PC-3 (cell line): ENCODE results near the gene BTBD2. TPM values are rescaled to one million over a fixed set of nuclear protein-coding genes. Genes with fewer than 3 reads are reported as not detected.

Experiments
- ATAC-seq: fragments of 200-7000 bp; cut with Tn5 transposase; 2 replicates; pipeline ENCODE4 v1.9.1; 2020; ENCODE audit warnings: mild to moderate bottlenecking, moderate library complexity
- BruUV-seq: library from RNA; stranded (reverse); fragments of 400-500 nt; replicated peaks from 2 replicates; lab custom pipeline; 2021; lab: Mats Ljungman, UMichigan
- CTCF ChIA-PET: fragments of 300-600 bp; sonication (Branson Sonifier 250); formaldehyde crosslinking; loops from one replicate; lab custom pipeline; 2022; ENCODE audit warnings: antibody characterized with exemption; lab: Charles Lee
- POLR2A ChIA-PET: fragments of 300-600 bp; sonication (Branson Sonifier 250); formaldehyde crosslinking; loops from one replicate; lab custom pipeline; 2022; ENCODE audit warnings: antibody characterized with exemption; ENCODE audit not compliant: unreplicated experiment; lab: Charles Lee
- DNase-seq: peaks from one replicate; pipeline ENCODE4 v3.0.0-alpha.2; 2015
- H2AFZ ChIP-seq: fragments of 300-600 bp; sonication (generic); 2 replicates; pipeline ENCODE4 v1.6.0; 2016; ENCODE audit warnings: antibody characterized with exemption, low read length
- H3F3A ChIP-seq: fragments of 300-600 bp; sonication (generic); one replicate; pipeline ENCODE4 v1.6.0; 2017; ENCODE audit warnings: antibody characterized with exemption, low read length, control low read depth, mild to moderate bottlenecking; ENCODE audit not compliant: unreplicated experiment
- H3K27ac ChIP-seq: fragments of 300-600 bp; sonication (generic); 2 replicates; pipeline ENCODE4 v1.5.1; 2016; ENCODE audit warnings: mild to moderate bottlenecking, low read length
- H3K27me3 ChIP-seq: fragments of 300-600 bp; sonication (generic); 2 replicates; pipeline ENCODE4 v1.6.1; 2016; ENCODE audit warnings: low read length, mixed read lengths
- H3K36me3 ChIP-seq: fragments of 300-600 bp; sonication (generic); 2 replicates; pipeline ENCODE4 v1.6.1; 2016; ENCODE audit warnings: low read depth, mixed run types, low read length, mixed read lengths
- H3K4me1 ChIP-seq: fragments of 300-600 bp; sonication (generic); 2 replicates; pipeline ENCODE4 v1.5.1; 2016; ENCODE audit warnings: low read length; ENCODE audit not compliant: insufficient read depth
- H3K4me2 ChIP-seq: fragments of 300-600 bp; sonication (generic); 2 replicates; pipeline ENCODE4 v1.6.0; 2016; ENCODE audit warnings: low read length
- H3K4me3 ChIP-seq: fragments of 300-600 bp; sonication (generic); 2 replicates; pipeline ENCODE4 v1.5.1; 2016; ENCODE audit warnings: mild to moderate bottlenecking, low read length, mixed read lengths
- H3K79me2 ChIP-seq: fragments of 300-600 bp; sonication (generic); 2 replicates; pipeline ENCODE4 v1.6.1; 2017; ENCODE audit warnings: low read length, mixed read lengths
- H3K9ac ChIP-seq: fragments of 300-600 bp; sonication (generic); 2 replicates; pipeline ENCODE4 v1.6.0; 2016; ENCODE audit warnings: mild to moderate bottlenecking, low read length
- H3K9me2 ChIP-seq: fragments of 300-600 bp; sonication (generic); replicated peaks from 2 replicates; pipeline ENCODE4 v1.6.1; 2016; ENCODE audit warnings: mixed run types, low read length, mixed read lengths
- H3K9me3 ChIP-seq: fragments of 300-600 bp; sonication (generic); 2 replicates; pipeline ENCODE4 v1.6.1; 2016; ENCODE audit warnings: low read length, mixed read lengths
- H4K20me1 ChIP-seq: fragments of 300-600 bp; sonication (generic); 2 replicates; pipeline ENCODE4 v1.6.1; 2016; ENCODE audit warnings: low read length, mixed read lengths
- CTCF ChIP-seq: fragments of 300-600 bp; sonication (generic); conservative IDR thresholded peaks from 2 replicates; pipeline ENCODE4 v1.5.1; 2017; ENCODE audit warnings: antibody characterized with exemption, low read depth, mild to moderate bottlenecking, low read length
- EZH2 ChIP-seq: fragments of 300-600 bp; sonication (generic); IDR thresholded peaks from one replicate; pipeline ENCODE4 v1.6.1; 2017; ENCODE audit warnings: antibody characterized with exemption, mild to moderate bottlenecking, low read length; ENCODE audit not compliant: unreplicated experiment
- EZH2phosphoT487 ChIP-seq: fragments of 300-600 bp; sonication (generic); IDR thresholded peaks from 2 replicates; pipeline ENCODE4 v1.6.1; 2018; ENCODE audit warnings: mild to moderate bottlenecking, antibody characterized with exemption, low read length, borderline replicate concordance
- intact Hi-C: fragments of 100-400 bp; cut with micrococcal nuclease; formaldehyde crosslinking; loops from 2 replicates; pipeline ENCODE4 v1.9.0; 2023
- total RNA-seq: library from RNA; depleted of rRNA; stranded (reverse); fragments of >200 nt; gene quantifications from 2 replicates; pipeline ENCODE4 v1.2.3, GENCODE V29; 2014

BTBD2 gene
- total RNA-seq, 1 experiment from 2014 or later: 72.0 TPM

- no peak for DNase-seq
- Histone ChIP-seq H3F3A (no peaks in the 10 kb centered on the region), H2AFZ (no peak overlapping the region), H3K27me3 (no peaks in the 10 kb centered on the region), H3K4me3 (peak overlapping the region; percentile 80; the same call in 1 of the 2 replicates), H3K4me2 (peak overlapping the region; percentile 93), H3K9me2 (no peaks in the 10 kb centered on the region), H3K36me3 (no peaks in the 10 kb centered on the region; the same call in 1 of the 2 replicates), H3K9me3 (no peaks in the 10 kb centered on the region), H3K4me1 (peaks cover 31% of the 10 kb centered on the region), H4K20me1 (peaks cover 37% of the 10 kb centered on the region), H3K79me2 (peaks cover 53% of the 10 kb centered on the region), H3K9ac (no peak overlapping the region), H3K27ac (no peak overlapping the region)
- TF ChIP-seq EZH2phosphoT487 (no peak), EZH2 (no peak), CTCF (no peak)
- ChIA-PET POLR2A (no interaction called here), CTCF (no interaction called here)
- no peak for ATAC-seq
- BruUV-seq: no TSS peak
- intact Hi-C loops: no loop called here
Measured at GRCh38 chr19:2048104-2048958, 32.8 kb upstream of the BTBD2 start.

- CTCF ChIA-PET: no interaction called here
- Histone ChIP-seq H3K27me3 (no peaks in the 10 kb centered on the region), H4K20me1 (peaks cover 37% of the 10 kb centered on the region), H3K9ac (no peak overlapping the region), H3K4me1 (peaks cover 31% of the 10 kb centered on the region), H3K4me3 (no peak overlapping the region), H3K79me2 (peaks cover 53% of the 10 kb centered on the region), H3K9me3 (no peaks in the 10 kb centered on the region), H3F3A (no peaks in the 10 kb centered on the region), H3K36me3 (no peaks in the 10 kb centered on the region; the same call in 1 of the 2 replicates), H2AFZ (no peak overlapping the region), H3K4me2 (0 out of 2 replicates have a peak overlapping the region, but pooled peaks have one; percentile 93), H3K27ac (0 out of 2 replicates have a peak overlapping the region, but pooled peaks have one; percentile 13), H3K9me2 (no peaks in the 10 kb centered on the region)
- POLR2A ChIA-PET: no interaction called here
- ATAC-seq (no peak), DNase-seq (peak; percentile 15)
- BruUV-seq: no TSS peak
- intact Hi-C loops: no loop called here
- TF ChIP-seq EZH2phosphoT487 (no peak), EZH2 (no peak), CTCF (no peak)
Measured at GRCh38 chr19:2047449-2048103, 32.1 kb upstream of the BTBD2 start.
